Activated CD4-positive, alpha-beta T cell treated with anti-CD3 and anti-CD28 coated beads, Interleukin-2, amount 10 ng/mL, durations not matched to agents 7 days and 5 days (primary cell): Measurements from ENCODE around the gene KAT7. TPM values are rescaled to one million over a fixed set of nuclear protein-coding genes. Genes with fewer than 3 reads are reported as not detected.

Experiments used
- total RNA-seq, 2 experiments: library from RNA; stranded (reverse); gene quantifications; one replicate each; pipeline ENCODE4 v1.2.3, GENCODE V29; 2021

Gene KAT7
- total RNA-seq, 2 experiments from 2014 or later: 78.5 to 82.4 TPM

Other genes with a start within 250 kb of the KAT7 start
- gene NXPH3, start 212.8 kb upstream of the KAT7 start, total RNA-seq: not detected
- gene SPOP, start 110.6 kb upstream of the KAT7 start, total RNA-seq: 10 to 100 TPM; 64.1 to 68.1 TPM
- 10 to 100 TPM; 55.8 to 70.1 TPM for gene SLC35B1, start 80.7 kb upstream of the KAT7 start, total RNA-seq
- gene FAM117A, start 24.6 kb upstream of the KAT7 start, total RNA-seq: 10 to 100 TPM; 30.6 to 34.1 TPM
- gene TAC4, start 59.4 kb downstream of the KAT7 start, total RNA-seq: not detected
- under 1 TPM; 0.17 to 0.35 TPM for gene DLX4, start 180.5 kb downstream of the KAT7 start, total RNA-seq
- not detected for gene DLX3, start 206.5 kb downstream of the KAT7 start, total RNA-seq